GM10266 (cell line): ENCODE results near the gene PHACTR2.
"Not testable (repeated sequence)": the region's sequence is repeated elsewhere in the genome, so short reads cannot be mapped to it uniquely, and the experiment has no call there.

Source experiments
- DNase-seq: peaks from one replicate; pipeline ENCODE4 v3.0.0; 2012; ENCODE audit errors: extremely low spot score
- TF ChIP-seq, protein P1 (sequence below): IDR thresholded peaks from 2 replicates; pipeline ENCODE4 v1.5.1; 2012; ENCODE audit warnings: mild to moderate bottlenecking, low read depth; ENCODE audit not compliant: control insufficient read depth, insufficient read depth; ENCODE audit errors: missing control alignments

Gene PHACTR2

DNA sequence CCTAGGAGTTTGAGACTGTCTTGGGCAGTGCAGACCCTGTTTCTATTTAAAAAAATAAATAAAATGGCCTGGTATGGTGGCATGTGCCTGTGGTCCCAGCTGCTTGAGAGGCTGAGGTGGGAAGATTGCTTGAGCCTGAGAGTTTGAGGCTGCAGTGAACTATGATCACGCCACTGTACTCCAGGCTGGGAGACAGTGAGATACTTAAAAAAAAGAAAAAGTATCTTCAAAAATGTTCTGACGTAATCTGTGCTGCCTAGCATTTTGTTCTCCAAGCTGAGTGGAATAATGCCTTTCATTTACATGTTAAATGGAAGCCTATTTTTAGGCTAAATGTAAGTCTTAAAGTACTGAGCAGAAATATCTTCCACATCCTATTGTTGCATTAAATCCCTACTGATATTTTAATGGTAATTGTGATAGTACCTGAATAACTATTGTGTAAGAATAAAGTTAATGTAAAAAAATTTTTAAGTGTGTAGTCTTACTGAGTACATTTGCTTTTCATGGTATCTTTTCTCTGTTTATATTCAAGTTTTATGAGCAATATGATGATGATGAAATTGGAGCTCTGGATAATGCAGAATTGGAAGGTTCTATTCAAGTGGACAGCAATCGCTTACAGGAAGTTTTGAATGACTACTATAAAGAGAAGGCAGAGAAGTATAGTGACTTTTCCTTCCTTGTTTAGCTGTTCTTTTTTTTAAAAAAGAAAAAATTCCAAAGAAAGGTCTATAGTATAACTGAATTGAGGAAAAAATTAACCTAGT is 182.3 kb downstream of the PHACTR2 start:
- no peak for DNase-seq
- TF ChIP-seq, protein P1, sequence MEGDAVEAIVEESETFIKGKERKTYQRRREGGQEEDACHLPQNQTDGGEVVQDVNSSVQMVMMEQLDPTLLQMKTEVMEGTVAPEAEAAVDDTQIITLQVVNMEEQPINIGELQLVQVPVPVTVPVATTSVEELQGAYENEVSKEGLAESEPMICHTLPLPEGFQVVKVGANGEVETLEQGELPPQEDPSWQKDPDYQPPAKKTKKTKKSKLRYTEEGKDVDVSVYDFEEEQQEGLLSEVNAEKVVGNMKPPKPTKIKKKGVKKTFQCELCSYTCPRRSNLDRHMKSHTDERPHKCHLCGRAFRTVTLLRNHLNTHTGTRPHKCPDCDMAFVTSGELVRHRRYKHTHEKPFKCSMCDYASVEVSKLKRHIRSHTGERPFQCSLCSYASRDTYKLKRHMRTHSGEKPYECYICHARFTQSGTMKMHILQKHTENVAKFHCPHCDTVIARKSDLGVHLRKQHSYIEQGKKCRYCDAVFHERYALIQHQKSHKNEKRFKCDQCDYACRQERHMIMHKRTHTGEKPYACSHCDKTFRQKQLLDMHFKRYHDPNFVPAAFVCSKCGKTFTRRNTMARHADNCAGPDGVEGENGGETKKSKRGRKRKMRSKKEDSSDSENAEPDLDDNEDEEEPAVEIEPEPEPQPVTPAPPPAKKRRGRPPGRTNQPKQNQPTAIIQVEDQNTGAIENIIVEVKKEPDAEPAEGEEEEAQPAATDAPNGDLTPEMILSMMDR = no peak

DNA sequence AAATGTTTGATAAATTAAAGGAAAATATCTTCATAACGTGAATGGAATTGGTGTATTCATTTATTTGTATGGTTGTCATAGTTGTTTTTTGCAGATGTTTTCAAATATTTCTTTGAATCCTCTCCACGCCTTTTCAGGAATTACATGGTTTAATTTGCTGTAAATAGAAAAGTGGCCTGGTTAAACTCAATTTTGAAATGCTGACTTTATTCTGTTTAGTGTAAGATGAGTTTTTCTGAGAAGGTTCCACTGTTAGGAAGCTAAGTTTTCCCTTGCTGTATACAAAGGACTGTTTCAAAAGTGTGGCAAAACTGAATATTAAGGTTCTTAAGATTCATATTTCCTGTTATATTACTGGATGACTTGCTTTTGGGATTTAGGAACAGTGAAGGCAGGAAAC is 186.0 kb downstream of the PHACTR2 start:
- TF ChIP-seq, protein P1 = no peak
- no peak for DNase-seq

DNA sequence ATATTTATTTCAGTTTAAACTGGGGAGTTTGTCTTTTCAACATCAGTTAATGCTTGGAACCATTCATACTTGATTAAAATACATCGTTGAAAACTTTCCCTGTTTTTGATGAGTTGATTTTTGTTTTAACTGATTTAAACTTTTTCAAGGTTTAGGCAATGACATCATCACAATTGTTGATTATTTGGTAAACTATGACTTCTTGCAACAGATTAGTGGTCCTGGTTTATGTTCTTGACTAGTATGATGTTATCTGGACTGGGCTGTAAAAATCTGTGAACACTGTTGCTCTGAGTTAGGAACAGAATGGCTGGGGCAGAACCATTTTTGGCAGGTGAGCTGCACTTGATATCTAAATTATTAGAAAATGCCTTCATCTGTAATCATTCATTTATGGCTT is 186.5 kb downstream of the PHACTR2 start, which contains the start of gene ZC2HC1B:
Gene ZC2HC1B, plus strand, starts transcription at position 241 of the 400 bp plus-strand sequence. Its CDS starts 66 bp downstream, at position 307.
- TF ChIP-seq, protein P1 = no peak
- DNase-seq = no peak

DNA sequence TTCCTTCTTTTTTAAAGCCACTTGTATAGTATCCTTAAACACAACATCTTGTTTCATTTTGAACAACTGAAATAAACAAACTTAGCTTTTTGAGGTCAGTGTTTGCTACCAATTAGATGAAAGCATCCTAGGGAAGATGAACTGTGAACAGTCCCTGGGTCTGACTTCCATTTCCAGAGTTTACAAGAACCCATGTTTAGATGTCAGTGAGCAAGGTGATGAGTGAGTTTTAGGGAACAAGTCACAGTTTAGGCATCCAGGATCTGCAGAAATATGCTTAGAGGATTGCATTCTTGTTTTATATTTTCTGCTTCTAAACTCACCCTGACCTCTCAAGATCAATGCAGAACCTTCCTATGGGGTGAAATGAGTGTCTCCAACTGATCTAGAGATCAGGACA is 189.5 kb downstream of the PHACTR2 start:
- TF ChIP-seq, protein P1 = no peak

DNA sequence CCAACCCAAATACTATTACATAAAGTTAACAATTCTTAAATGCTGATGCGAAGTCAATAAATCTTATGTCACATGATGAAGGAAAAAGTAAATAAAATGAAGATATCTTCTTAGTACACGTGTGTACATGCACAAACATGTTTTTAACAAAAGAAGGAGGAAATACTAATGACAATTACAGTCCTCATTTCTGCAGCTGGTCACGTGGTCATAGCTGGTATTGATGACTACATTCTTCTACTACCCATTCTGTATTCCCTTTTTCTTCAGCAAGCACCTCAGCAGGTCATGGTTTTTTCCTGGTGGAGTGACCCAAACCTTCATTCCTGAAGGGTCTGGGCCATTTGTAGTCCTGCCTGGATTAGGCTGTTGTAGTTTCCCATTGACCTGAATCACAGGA is 191.0 kb downstream of the PHACTR2 start:
- DNase-seq = not testable (repeated sequence)

More for the DNA sequence above, 189.5 kb downstream of the PHACTR2 start:
- DNase-seq = no peak

DNA sequence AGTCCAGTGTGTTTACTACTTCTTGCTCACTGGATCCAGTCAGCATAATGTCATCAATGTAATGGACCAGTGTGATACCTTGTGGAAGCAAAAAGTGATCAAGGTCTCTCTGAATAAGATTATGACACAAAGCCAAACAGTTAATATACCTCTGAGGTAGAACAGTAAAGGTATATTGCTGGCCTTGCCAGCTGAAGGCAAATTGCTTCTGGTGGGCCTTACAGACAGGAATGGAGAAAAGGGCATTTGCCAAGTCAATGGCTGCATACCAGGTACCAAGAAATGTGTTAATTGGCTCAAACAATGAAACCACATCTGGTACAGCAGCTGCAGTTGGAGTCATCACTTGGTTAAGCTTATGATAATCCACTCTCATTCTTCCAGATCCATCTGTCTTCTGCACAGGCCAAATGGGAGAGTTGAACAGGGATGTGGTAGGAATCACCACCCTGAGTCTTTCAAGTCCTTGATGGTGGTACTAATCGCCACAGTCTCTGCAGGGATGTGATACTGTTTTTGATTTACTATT is 193.5 kb downstream of the PHACTR2 start:
- not testable (repeated sequence) for DNase-seq

DNA sequence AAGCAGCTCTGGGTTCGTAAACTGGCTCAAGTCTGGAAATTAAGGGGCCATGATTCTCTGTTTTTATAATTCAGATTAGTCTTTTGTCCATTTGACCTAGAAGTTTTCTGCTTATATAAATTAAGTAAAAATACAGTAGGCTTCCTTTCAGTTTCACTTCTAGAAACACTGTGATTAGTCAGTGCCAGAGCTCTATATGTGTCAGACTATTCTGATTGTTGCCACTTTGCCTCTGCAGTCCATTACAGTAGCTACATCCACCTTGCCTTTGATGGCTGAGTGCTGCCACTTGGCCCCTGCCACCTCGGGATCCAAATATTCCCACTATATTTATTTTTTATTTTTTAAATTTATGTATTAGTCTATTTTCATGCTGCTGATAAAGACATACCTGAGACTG is 194.4 kb downstream of the PHACTR2 start:
- peak; percentile 13 for DNase-seq
- TF ChIP-seq, protein P1 = no peak

DNA sequence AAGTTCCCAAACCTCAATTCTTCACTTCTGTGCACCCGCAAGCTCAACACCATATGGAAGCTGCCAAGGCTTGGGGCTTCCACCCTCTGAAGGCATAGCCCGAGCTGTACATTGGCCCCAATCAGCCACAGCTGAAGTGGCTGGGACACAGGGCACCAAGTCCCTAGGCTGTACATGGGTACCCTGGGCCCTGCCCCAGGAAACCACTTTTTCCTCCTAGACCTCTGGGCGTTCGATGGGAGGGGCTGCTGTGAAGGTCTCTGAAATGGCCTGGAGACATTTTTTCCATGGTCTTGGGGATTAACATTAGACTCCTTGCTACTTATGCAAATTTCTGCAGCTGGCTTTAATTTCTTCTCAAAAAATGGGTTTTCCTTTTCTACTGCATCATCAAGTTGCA is 195.8 kb downstream of the PHACTR2 start:
- not testable (repeated sequence) for DNase-seq

DNA sequence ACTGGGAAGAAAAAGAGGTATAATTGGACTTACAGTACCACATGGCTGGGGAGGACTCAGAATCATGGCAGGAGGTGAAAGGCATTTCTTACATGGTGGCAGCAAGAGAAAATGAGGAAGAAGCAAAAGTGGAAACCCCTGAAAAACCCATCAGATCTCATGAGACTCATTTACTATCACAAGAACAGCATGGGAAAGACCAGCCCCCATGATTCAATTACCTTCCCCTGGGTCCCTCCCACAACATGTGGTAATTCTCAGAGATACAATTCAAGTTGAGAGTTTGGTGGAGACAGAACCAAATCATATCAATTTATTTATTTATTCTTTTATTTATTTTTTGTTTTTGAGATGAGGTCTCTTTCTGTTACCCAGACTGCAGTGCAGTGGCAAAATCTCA is 196.7 kb downstream of the PHACTR2 start:
- DNase-seq = not testable (repeated sequence)
